T-helper 1 cell treated with Interleukin-12 subunit alpha and Interleukin-12 subunit beta and Interleukin-4 antibody, amounts not matched to agents 30 μg/mL and 1 μg/mL, for 36 hours (primary cell): ENCODE data around the gene SLC9C2.
"Not testable (repeated sequence)": the region's sequence is repeated elsewhere in the genome, so short reads cannot be mapped to it uniquely, and the experiment has no call there.

Experiments used
- H3K27ac Mint-ChIP-seq: one replicate; pipeline ENCODE4 v1.8.0; 2021; ENCODE audit warnings: mild to moderate bottlenecking, mixed read lengths
- H3K27me3 Mint-ChIP-seq: one replicate; pipeline ENCODE4 v1.8.0; 2021; ENCODE audit warnings: low read depth, mixed read lengths
- H3K36me3 Mint-ChIP-seq: one replicate; pipeline ENCODE4 v1.8.0; 2021; ENCODE audit warnings: low read depth, mixed read lengths
- H3K4me1 Mint-ChIP-seq: one replicate; pipeline ENCODE4 v1.8.0; 2021; ENCODE audit warnings: low read depth, mixed read lengths
- H3K4me3 Mint-ChIP-seq: one replicate; pipeline ENCODE4 v1.8.0; 2021; ENCODE audit warnings: mild to moderate bottlenecking, moderate library complexity, mixed read lengths
- H3K9me3 Mint-ChIP-seq: one replicate; pipeline ENCODE4 v1.8.0; 2021; ENCODE audit warnings: mixed read lengths

SLC9C2 gene

DNA sequence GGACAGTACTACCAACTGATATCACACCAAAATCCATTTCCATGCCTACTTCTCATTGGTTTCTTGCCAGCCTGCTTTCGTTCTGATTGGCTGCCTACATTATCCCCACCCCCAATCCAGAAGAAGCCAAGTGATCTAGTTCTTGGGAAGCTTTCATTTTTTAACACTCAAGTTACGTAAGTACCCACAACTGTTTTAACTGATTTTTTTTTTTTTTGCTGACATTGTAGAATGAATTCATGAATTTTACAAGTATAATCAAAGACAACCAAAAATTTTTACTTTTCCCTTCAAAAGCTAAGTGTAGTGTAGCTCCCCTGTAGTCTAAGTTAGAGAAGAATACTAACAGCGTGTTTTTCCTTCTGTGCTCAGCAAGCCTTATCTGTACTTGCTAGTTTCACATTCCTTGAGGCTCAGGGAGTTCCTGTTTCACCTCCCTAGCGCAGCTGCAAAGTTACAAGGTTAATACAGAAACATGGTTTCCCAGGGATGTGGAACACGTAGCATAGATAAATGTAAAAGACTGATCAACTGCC lies at the start of gene SLC9C2:
SLC9C2 (minus strand) TSS at position 17 of the 536 bp plus-strand sequence. CDS start 1,296 bp downstream, outside the sequence.
- Mint-ChIP-seq H3K4me3 (no peak within 1 kb of the TSS), H3K36me3 (no peaks in the 10 kb centered on the region), H3K27ac (no peak within 1 kb of the TSS), H3K9me3 (no peaks in the 10 kb centered on the region), H3K4me1 (peaks cover 4% of the 10 kb centered on the region), H3K27me3 (no peaks in the 10 kb centered on the region)

- no peaks in the 10 kb centered on the region for H3K4me1 Mint-ChIP-seq
- peaks cover 5% of the 10 kb centered on the region for H3K27me3 Mint-ChIP-seq
- peaks cover 3% of the 10 kb centered on the region for H3K9me3 Mint-ChIP-seq
- no peak overlapping the region for H3K4me3 Mint-ChIP-seq
- peaks cover 2% of the 10 kb centered on the region for H3K36me3 Mint-ChIP-seq
- H3K27ac Mint-ChIP-seq = no peak overlapping the region
Measured at GRCh38 chr1:173648880-173649605, 46.2 kb upstream of the SLC9C2 start.

DNA sequence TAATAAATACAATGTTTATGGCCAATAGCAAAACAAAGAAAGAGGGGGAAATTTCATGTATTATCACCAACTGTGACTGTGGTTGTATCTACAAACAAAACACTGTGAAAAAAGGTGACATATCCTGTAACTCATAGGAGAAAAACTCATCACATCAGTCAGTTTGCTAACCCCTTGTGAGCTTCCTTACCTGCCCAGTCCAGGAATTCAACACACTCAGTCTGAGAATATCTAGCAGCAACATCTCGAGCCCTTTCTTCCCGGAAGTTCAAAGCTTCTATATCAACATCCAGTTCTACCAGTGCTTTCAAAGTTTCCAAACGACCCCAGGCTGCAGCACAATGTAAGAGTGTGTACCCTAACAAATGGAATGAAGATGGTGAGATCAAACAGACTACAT lies 43.8 kb upstream of the SLC9C2 start:
- no peak overlapping the region for H3K27ac Mint-ChIP-seq

DNA sequence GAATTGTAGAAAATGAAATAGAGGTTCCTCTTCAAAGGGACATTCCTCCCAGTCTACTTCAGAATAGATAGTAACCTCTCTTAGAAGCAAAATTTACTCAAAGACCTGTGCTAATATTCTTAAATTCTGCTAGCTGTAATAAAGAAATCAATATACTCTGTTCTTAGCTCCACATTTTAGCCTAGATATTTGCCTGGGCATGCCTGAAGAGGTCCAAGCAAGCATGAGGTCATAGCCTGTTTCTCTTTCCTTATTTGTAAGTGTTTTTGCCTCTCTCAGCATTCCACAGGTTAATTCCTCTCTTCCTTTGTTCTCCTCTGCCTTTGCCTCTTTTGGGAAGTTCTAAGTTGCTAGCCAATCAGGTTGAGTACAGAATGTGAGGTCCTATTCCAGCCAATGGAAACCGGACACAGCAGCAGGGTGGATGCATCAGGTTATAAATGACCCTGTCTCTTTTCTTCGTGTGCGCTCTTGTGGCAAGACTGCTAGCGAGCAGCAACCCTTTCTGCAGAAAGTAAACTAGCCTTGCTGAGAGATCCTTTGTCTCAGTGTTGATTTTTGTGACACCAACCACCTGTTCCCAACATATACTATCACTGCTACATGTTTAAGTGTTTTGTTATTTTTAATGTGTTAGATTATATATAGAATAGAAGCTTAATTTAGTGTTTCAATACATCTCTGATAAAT lies 39.7 kb upstream of the SLC9C2 start:
- H3K36me3 Mint-ChIP-seq, H3K4me3 Mint-ChIP-seq, H3K4me1 Mint-ChIP-seq, H3K27ac Mint-ChIP-seq, H3K27me3 Mint-ChIP-seq: not testable (repeated sequence)
- peaks cover 14% of the 10 kb centered on the region for H3K9me3 Mint-ChIP-seq

More for the DNA sequence above, 43.8 kb upstream of the SLC9C2 start:
- Mint-ChIP-seq H3K4me3 (no peak overlapping the region), H3K9me3 (no peaks in the 10 kb centered on the region), H3K36me3 (peaks cover 2% of the 10 kb centered on the region), H3K27me3 (no peaks in the 10 kb centered on the region), H3K4me1 (peaks cover 1% of the 10 kb centered on the region)

GRCh38 chr1:173639102-173639501 lies 36.2 kb upstream of the SLC9C2 start:
- Mint-ChIP-seq H3K27me3 (peaks cover 4% of the 10 kb centered on the region), H3K27ac (no peak overlapping the region), H3K9me3 (peaks cover 26% of the 10 kb centered on the region), H3K4me1 (peaks cover 1% of the 10 kb centered on the region), H3K4me3 (no peak overlapping the region), H3K36me3 (no peaks in the 10 kb centered on the region)

- Mint-ChIP-seq H3K27ac (no peak overlapping the region), H3K27me3 (peaks cover 4% of the 10 kb centered on the region), H3K36me3 (no peaks in the 10 kb centered on the region), H3K9me3 (peaks cover 26% of the 10 kb centered on the region), H3K4me3 (no peak overlapping the region), H3K4me1 (peaks cover 1% of the 10 kb centered on the region)
Measured at GRCh38 chr1:173638043-173639021, 35.5 kb upstream of the SLC9C2 start.

DNA sequence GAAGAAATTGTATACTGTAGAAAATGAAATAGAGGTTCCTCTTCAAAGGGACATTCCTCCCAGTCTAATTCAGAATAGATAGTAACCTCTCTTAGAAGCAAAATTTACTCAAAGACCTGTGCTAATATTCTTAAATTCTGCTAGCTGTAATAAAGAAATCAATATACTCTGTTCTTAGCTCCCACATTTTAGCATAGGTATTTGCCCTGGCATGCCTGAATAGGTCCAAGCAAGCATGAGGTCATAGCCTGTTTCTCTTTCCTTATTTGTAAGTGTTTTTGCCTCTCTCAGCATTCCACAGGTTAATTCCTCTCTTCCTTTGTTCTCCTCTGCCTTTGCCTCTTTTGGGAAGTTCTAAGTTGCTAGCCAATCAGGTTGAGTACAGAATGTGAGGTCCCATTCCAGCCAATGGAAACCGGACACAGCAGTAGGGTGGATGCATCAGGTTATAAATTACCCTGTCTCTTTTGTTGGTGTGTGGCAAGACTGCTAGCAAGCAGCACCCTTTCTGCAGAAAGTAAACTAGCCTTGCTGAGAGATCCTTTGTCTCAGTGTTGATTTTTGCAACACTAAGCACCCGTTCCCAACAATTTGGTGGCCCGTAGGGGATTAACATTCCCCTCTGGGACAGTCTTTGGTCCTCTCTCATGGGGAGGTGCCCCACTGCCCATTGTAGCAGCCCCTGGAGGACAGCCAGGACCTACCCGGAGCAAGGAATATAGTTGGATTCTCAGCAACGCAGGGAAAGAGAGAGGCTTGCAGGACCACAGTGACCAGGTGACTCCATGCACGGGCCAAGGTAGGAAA lies 34.6 kb upstream of the SLC9C2 start:
- not testable (repeated sequence) for H3K27ac Mint-ChIP-seq, H3K4me3 Mint-ChIP-seq, H3K4me1 Mint-ChIP-seq, H3K36me3 Mint-ChIP-seq, H3K27me3 Mint-ChIP-seq
- H3K9me3 Mint-ChIP-seq = peaks cover 26% of the 10 kb centered on the region

GRCh38 chr1:173635116-173635515 lies 32.2 kb upstream of the SLC9C2 start, which contains the start of gene TEX50:
TEX50 (plus strand) TSS chr1:173635338; CDS start chr1:173635522, 184 bp downstream.
- H3K9me3 Mint-ChIP-seq = peaks cover 17% of the 10 kb centered on the region
- H3K4me3 Mint-ChIP-seq = no peak within 1 kb of the TSS
- no peaks in the 10 kb centered on the region for H3K36me3 Mint-ChIP-seq
- no peak within 1 kb of the TSS for H3K27ac Mint-ChIP-seq
- H3K4me1 Mint-ChIP-seq = no peaks in the 10 kb centered on the region
- peaks cover 8% of the 10 kb centered on the region for H3K27me3 Mint-ChIP-seq

GRCh38 chr1:173628888-173629287 lies 26.0 kb upstream of the SLC9C2 start:
- no peaks in the 10 kb centered on the region for H3K9me3 Mint-ChIP-seq
- H3K27ac Mint-ChIP-seq = no peak overlapping the region
- no peak overlapping the region for H3K4me3 Mint-ChIP-seq
- H3K36me3 Mint-ChIP-seq = no peaks in the 10 kb centered on the region
- H3K4me1 Mint-ChIP-seq = no peaks in the 10 kb centered on the region
- H3K27me3 Mint-ChIP-seq = peaks cover 4% of the 10 kb centered on the region

DNA sequence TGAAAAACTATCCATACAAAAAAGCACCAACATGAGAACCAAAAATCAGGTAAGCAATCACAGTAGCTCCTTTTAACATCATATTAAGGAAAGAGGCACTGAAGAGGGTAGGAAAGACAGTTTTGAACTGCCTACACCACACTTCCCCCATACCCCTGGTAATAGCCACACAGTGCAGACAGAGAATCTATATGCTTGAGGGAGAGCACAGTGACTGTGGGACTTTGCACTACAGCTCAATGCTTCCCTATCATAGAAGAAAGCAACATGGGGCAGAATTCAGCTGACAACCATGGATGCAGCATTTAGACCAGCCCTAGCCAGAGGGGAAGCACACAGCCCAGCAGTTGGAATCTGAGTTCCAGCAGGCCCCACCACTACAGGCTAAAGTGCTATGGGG lies 24.4 kb upstream of the SLC9C2 start:
- no peak overlapping the region for H3K4me3 Mint-ChIP-seq
- H3K27me3 Mint-ChIP-seq = peaks cover under 1% of the 10 kb centered on the region
- H3K27ac Mint-ChIP-seq = no peak overlapping the region
- no peaks in the 10 kb centered on the region for H3K36me3 Mint-ChIP-seq
- no peaks in the 10 kb centered on the region for H3K9me3 Mint-ChIP-seq
- no peaks in the 10 kb centered on the region for H3K4me1 Mint-ChIP-seq

DNA sequence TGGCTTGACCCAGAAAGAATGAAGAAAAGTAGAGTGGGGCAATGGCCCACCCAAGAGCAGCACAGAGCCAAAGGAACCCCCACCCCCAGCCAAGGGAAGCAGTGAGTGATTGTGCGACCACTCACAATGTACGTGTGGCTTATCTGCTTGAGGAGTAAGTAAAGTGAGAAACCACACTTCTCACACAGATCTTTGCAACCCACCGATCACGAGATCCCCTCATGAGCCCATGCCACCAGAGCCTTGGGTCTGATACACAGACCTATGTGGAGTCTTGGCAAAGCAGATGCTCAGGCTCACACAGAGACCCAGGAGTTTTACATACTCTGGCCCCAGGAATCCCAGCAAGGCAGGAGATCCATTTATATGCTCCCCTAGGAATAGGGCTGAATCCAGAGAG lies 14.0 kb upstream of the SLC9C2 start:
- H3K27ac Mint-ChIP-seq = no peak overlapping the region
- peaks cover 17% of the 10 kb centered on the region for H3K27me3 Mint-ChIP-seq
- H3K36me3 Mint-ChIP-seq = no peaks in the 10 kb centered on the region
- H3K4me1 Mint-ChIP-seq = no peaks in the 10 kb centered on the region
- H3K4me3 Mint-ChIP-seq = no peak overlapping the region
- peaks cover 23% of the 10 kb centered on the region for H3K9me3 Mint-ChIP-seq

DNA sequence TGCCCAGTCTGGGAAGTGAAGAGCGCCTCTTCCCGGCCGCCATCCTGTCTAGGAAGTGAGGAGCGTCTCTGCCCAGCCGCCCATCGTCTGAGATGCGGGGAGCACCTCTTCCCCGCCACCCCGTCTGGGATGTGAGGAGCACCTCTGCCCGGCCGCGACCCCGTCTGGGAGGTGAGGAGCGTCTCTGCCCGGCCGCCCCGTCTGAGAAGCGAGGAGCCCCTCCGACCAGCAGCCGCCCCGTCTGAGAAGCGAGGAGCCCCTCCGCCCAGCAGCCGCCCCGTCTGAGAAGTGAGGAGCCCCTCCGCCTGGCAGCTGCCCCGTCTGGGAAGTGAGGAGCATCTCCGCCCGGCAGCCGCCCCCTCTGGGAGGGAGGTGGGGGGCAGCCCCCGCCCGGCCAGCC lies 10.2 kb upstream of the SLC9C2 start:
- not testable (repeated sequence) for H3K36me3 Mint-ChIP-seq, H3K9me3 Mint-ChIP-seq, H3K27me3 Mint-ChIP-seq, H3K4me3 Mint-ChIP-seq, H3K4me1 Mint-ChIP-seq, H3K27ac Mint-ChIP-seq

GRCh38 chr1:173608503-173609216 lies 5.8 kb upstream of the SLC9C2 start:
- Mint-ChIP-seq H3K4me3 (no peak overlapping the region), H3K27me3 (no peaks in the 10 kb centered on the region), H3K36me3 (no peaks in the 10 kb centered on the region), H3K9me3 (peaks cover 4% of the 10 kb centered on the region), H3K4me1 (no peaks in the 10 kb centered on the region), H3K27ac (no peak overlapping the region)
